GM20431 (cell line): ENCODE measurements around the gene INPP5A.

Experiments used
- in situ Hi-C: fragments of 300-500 bp; cut with MseI, MboI; formaldehyde crosslinking; loops from one replicate; pipeline ENCODE4 v1.15.0; 2020; ENCODE audit warnings: low sequenced_read_pairs; ENCODE audit not compliant: unreplicated experiment

The INPP5A gene

GRCh38 chr10:132607961-132608495, 70.4 kb downstream of the INPP5A start:
- in situ Hi-C loops, result no loop called here

GRCh38 chr10:132608511-132609195, 71.1 kb downstream of the INPP5A start:
- in situ Hi-C loops, result no loop called here

- in situ Hi-C loops, result no loop called here
Observed at GRCh38 chr10:132609211-132609610, 71.6 kb downstream of the INPP5A start.

GRCh38 chr10:132610071-132610701, 72.6 kb downstream of the INPP5A start:
- in situ Hi-C loops, result no loop called here

- in situ Hi-C loops, result no loop called here
Observed at GRCh38 chr10:132611026-132611910, 73.7 kb downstream of the INPP5A start.

GRCh38 chr10:132611986-132612385, 74.4 kb downstream of the INPP5A start:
- in situ Hi-C loops, result no loop called here

GRCh38 chr10:132612571-132613504, 75.3 kb downstream of the INPP5A start:
- in situ Hi-C loops, result no loop called here

GRCh38 chr10:132613566-132614348, 76.2 kb downstream of the INPP5A start:
- in situ Hi-C loops, result no loop called here

GRCh38 chr10:132614431-132615340, 77.1 kb downstream of the INPP5A start:
- in situ Hi-C loops, result no loop called here

GRCh38 chr10:132615341-132616169, 78.0 kb downstream of the INPP5A start:
- in situ Hi-C loops, result no loop called here

GRCh38 chr10:132616170-132616995, 78.8 kb downstream of the INPP5A start:
- in situ Hi-C loops, result no loop called here

GRCh38 chr10:132616996-132617736, 79.6 kb downstream of the INPP5A start:
- in situ Hi-C loops, result no loop called here

GRCh38 chr10:132617737-132618052, 80.1 kb downstream of the INPP5A start:
- in situ Hi-C loops, result no loop called here

GRCh38 chr10:132618158-132618919, 80.8 kb downstream of the INPP5A start:
- in situ Hi-C loops, result no loop called here

GRCh38 chr10:132619927-132620326, 82.3 kb downstream of the INPP5A start:
- in situ Hi-C loops, result no loop called here
